Measurements from ENCODE around the gene CLCNKB.

The CLCNKB gene

DNA sequence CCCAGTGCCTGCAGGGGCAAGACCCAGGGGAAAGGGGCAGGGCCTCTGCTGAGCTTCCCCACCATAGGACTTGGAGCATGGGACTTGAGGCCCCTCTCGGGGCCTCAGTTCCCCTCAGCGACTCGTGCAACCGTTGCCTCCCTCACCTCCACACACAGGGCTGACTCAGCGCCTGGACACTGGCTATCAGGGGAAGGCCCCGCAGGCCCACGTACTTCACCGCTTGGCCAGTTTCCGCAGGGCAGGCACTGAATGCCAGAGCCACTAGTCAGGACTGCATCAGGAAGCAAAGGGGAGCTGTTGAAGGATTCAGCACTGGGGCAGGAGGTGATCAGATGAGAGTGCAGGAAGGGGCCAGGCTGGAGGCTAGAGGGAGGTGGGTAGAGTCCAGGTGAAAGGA lies 45.4 kb downstream of the CLCNKB start:
- intact Hi-C loops (cut with DNase I) = no loop called here
- DNase-seq = peak in 3 of 10 donors; percentile 35 to 57 (median 56)

DNA sequence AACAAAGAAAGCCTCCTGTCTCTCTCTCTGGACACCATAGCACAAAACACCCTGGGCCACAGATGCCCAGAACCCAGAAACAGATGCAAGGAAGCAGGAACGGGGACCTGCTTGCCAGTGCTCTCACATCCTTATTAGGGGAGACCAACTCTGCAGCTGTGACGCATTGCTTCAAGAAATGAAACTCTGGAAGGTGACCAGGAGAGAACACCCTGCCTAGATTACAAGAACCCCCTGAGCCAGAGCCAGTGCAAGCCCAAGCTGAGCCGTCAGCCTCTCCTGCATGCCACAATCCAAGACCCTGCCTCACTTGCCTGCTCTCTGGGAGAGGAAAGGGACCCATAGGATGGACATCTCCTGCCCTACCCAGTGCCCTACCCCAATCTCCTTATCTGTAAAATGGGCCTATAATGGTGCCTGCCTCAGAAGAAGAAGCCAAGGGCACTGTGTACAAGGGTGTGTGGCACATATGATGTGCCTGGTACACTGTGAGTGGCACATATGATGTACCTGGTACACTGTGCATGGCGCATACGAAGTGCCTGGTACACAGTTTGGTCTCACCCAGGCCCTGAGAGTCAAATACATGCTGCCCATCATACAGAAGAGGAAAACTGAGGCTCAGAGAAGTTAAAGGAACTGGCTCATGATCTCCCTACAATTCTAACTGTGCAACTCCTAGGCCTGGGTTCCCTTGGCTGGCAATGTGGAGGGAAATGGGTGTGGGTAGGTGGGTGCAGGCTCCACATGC lies 46.7 kb downstream of the CLCNKB start:
- intact Hi-C loops (cut with DNase I) = no loop called here
- DNase-seq = peak in 2 of 10 donors; percentile 16 to 43

DNA sequence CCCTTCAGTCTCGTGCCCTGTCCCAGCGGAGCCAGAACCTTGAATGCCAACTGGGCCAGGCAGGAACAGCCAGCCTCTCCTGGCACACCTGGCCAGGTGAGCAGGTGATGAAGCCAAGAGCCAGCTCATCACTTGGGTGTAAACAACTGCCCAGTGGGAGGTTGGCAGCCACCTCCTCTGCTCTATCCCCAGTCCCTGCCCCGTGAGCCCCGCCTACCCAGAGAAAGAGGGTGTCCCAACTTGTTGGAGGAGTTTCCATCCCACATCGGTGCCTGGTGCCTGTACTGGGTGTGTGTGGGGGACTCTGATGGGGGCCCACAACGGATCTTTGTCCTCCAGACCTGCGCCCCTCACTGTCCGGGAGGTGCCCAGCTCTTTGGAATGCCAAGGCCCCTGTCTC lies 47.7 kb downstream of the CLCNKB start:
- intact Hi-C loops (cut with DNase I) = no loop called here
- DNase-seq = peak in 3 of 10 donors; percentile 24 to 56 (median 30)

DNA sequence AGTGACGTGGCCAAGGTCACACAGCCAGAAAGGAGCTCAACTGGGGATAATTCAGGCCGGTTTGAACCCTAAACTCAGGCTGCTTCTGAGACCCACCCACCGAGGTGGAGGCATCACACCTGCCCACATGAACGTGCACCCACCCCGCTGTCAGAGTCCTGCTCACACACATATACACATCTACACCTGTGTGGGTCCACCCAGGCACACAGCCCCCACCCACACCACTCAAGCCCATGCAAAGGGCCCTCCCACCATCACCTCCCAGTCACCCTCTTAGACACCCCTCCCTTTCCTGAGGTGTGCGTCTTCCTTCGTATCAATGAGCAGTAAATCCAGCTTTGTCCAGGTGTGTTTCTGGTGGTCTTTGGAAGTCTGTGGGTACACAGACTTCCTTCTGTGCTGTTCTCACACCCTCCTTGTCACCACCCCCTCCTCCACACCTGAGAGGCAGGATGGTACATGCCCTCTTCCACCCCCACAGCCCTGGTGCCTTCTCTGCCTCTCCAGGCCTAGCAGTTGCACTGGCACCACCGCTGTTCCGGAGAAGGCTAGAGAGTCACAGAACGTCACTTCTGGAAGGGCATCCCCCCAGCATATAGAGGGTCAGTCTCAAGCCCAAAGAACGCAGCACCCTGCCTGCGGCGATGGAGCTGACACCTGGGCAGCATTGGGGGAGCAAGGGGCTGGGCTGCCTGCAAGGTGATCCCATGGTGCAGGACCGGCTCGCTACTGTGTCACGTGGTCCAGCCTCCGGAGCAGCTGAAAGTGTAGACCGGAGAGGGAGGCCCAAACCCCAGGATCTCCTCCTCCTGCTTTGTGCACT lies 48.7 kb downstream of the CLCNKB start:
- peak in 2 of 10 donors; percentile 50 to 55 for DNase-seq
- intact Hi-C loops (cut with DNase I) = no loop called here

DNA sequence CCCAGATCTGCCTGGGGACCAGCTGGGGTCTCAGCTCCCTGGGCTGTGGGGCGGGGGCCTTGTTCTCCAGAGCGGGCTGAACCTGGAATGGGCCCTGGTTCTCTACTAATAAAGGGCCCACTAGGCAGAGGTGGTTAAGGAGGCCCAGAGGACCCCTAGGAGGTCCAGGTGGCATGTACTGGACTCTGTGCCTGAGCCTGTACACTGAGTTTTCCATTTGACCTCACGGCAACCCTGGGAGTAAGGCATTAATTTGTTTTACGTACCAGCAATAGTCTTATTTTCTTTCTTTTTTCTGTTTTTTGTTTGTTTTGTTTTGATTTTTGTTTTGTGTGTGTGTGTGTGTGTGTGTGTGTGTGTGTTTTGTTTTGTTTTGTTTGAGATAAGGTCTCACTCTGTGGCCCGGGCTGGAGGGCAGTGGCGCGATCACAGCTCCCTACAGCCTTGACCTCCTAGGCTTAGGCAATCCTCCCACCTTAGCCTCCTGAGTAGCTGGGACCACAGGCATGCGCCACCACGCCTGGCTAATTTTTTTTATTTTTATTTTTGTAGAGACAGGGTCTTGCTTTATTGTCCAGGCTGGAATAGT lies 49.4 kb downstream of the CLCNKB start:
- peak in 2 of 10 donors; percentile 47 to 48 for DNase-seq
- intact Hi-C loops (cut with DNase I) = no loop called here

DNA sequence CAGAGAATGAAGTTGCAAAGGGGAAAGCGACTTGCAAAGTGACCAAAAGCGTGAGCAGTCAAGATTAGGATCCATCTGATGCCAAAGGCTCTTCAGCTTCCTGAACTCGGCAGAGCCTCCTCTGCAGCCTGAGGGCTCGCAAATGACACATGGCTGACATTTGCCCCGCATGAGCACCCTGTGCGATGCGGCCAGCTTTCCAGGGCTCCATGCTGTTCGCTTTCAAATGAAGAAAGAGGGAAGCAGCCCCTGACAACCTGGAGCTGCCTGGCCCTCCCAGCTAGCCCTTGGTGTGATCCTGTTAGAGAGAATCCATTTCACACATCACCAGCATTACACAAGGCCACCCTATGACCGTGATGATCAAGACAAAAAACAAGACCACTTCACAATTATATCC lies 50.0 kb downstream of the CLCNKB start:
- intact Hi-C loops (cut with DNase I) = no loop called here
- DNase-seq = peak in 2 of 10 donors; percentile 40 to 48

DNA sequence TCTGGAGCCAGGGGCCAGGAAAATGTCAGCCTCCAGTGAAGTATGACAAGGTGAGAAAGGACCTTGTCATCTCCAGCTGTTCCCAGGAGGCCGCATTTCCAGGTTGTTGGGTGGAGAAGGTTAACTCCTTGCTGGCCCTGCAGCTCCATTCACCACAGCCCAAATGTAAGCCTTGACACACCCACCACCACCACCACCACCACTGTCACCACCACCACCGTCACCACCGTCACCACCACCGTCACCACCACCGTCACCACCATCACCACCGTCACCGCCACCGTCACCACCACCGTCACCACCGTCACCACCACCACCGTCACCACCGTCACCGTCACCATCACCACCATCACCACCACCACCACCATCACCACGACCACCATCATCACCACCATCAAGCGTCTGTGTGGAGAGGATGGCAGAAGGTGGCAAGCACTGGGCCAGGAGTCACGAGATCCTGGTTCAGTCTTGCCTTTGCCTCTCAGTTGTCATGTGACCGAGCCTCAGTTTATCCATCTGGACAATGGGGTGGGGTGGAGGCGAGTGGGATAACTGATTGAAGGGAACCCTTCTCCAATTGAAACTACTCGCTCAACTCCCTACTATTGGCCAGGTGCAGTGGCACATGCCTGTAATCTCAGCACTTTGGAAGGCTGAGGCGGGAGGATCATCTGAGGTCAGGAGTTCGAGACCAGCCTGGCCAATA lies 51.0 kb downstream of the CLCNKB start:
- intact Hi-C loops (cut with DNase I) = no loop called here
- DNase-seq = peak in 2 of 10 donors; percentile 47 to 79

DNA sequence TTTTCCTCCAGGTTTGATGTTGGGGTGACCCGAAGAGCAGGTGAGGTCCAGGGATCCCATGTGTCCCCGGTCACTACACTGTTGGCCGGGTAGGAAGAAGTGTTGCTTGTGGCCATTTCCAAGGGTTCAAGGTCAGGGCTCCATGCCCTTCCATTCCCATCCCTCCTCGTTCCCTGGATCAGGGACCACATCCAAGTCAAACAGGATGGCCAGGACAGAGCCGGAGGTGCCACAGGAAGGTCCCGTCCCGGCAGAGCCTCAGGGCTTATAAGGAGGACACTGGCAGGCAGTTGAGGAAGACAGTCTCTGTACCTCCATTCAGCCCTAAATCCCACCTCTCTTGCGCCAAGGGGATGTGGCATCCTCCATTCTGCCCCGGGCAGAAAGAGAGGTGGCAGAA lies 51.9 kb downstream of the CLCNKB start:
- intact Hi-C loops (cut with DNase I) = no loop called here
- peak in 1 of 10 donors; percentile 35 for DNase-seq

DNA sequence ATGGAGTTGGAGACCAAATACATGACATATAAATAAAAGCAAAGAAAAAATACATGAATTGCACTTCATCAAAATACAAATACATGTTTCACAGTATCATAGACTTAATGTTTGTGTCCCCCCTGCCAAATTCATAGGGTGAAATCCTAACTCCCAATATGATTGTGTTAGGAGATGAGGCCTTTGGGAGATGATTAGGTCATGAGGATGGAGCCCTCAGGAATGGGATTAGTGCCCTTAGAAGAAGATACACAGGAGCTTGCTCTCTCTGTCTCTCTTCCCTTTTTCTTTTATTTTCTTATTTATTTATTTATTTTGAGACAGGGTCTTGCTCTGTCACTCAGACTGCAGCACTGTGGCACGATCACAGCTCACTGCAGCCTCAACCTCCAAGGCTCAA lies 55.8 kb downstream of the CLCNKB start:
- intact Hi-C loops (cut with DNase I) = no loop called here
- DNase-seq = peak in 1 of 10 donors; percentile 35

DNA sequence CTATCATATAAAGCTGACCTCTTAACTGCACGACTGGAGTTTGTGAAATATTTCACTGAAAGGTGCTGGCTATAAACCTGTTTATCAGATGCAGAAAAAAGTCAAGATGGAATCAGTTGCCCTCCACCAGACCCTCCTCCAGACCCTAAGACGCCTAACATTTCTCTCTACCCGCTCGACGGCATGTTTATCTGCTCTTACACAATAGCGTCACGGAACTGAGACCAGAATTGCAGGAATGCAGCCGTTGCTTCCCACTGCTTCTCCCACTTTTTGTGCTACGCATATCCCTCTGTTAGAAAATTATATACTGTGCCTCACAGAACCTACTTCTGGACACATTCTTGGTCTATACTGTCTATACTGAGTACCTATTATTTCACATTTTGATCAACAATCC lies 58.0 kb downstream of the CLCNKB start:
- intact Hi-C loops (cut with DNase I) = no loop called here
- DNase-seq = no peak
